GM12864 (cell line): ENCODE measurements around the gene GDAP1L1.

ENCODE experiments used
- DNase-seq: peaks from one replicate; pipeline ENCODE4 v3.0.0-alpha.2; 2011; ENCODE audit warnings: low read depth
- H3K4me3 ChIP-seq: 2 replicates; pipeline ENCODE4 v1.5.1; 2011; ENCODE audit warnings: mild to moderate bottlenecking, low read depth, low read length, control low read depth
- TF ChIP-seq, protein P1 (sequence below): IDR thresholded peaks from 2 replicates; pipeline ENCODE4 v1.5.1; 2011; ENCODE audit warnings: low read depth, mild to moderate bottlenecking, moderate library complexity, low read length, control low read depth, inconsistent platforms; ENCODE audit errors: missing control alignments

The GDAP1L1 gene

DNA sequence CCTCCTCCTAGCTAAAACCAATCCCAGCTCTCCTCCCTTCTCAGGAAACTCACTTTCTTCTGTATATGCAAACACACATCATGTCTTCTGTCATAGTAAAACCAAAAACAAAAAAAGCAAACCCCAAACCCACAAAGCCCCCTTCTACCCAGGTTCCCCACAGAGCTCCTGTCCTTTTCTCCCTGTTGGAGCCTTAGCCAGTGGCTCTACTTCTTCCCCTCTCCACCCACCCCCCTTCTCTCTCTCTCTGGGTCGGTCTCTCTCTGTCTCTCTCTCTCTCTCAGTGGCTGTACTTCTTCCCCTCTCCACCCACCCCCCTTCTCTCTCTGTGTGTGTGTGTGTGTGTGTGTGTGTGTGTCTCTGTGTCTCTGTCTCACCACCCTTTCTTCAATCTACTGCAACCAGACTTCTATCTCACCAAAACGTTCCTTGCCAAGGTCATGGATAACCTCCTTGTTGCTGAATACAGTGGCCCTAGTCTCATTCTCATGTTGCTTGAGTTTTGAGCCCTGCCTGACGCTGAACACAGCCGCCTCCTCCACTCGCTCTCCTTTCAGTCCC is 27.9 kb upstream of the GDAP1L1 start:
- TF ChIP-seq, protein P1, sequence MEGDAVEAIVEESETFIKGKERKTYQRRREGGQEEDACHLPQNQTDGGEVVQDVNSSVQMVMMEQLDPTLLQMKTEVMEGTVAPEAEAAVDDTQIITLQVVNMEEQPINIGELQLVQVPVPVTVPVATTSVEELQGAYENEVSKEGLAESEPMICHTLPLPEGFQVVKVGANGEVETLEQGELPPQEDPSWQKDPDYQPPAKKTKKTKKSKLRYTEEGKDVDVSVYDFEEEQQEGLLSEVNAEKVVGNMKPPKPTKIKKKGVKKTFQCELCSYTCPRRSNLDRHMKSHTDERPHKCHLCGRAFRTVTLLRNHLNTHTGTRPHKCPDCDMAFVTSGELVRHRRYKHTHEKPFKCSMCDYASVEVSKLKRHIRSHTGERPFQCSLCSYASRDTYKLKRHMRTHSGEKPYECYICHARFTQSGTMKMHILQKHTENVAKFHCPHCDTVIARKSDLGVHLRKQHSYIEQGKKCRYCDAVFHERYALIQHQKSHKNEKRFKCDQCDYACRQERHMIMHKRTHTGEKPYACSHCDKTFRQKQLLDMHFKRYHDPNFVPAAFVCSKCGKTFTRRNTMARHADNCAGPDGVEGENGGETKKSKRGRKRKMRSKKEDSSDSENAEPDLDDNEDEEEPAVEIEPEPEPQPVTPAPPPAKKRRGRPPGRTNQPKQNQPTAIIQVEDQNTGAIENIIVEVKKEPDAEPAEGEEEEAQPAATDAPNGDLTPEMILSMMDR, result no peak
- no peak overlapping the region for H3K4me3 ChIP-seq
- no peak for DNase-seq

DNA sequence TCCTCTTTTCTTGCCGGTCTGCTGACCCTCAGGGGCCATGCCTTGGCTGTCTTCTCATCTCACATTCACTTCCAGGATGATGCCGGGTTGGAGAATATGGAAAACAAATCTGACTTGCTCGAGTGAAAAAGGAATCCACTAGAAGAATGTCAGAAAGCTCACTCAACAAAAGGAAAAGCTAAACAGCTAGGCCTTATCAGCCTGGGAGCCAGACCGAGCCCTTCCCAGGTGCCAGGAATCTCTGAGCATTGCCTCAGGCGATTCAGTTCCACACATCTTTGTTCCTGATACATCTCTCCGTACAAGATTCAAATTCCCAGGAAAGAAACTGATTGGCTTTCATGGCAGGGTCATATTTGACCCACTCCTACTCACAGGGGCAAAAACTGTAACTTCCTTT is 27.3 kb upstream of the GDAP1L1 start:
- H3K4me3 ChIP-seq, result no peak overlapping the region
- DNase-seq, result no peak
- TF ChIP-seq, protein P1, result no peak

DNA sequence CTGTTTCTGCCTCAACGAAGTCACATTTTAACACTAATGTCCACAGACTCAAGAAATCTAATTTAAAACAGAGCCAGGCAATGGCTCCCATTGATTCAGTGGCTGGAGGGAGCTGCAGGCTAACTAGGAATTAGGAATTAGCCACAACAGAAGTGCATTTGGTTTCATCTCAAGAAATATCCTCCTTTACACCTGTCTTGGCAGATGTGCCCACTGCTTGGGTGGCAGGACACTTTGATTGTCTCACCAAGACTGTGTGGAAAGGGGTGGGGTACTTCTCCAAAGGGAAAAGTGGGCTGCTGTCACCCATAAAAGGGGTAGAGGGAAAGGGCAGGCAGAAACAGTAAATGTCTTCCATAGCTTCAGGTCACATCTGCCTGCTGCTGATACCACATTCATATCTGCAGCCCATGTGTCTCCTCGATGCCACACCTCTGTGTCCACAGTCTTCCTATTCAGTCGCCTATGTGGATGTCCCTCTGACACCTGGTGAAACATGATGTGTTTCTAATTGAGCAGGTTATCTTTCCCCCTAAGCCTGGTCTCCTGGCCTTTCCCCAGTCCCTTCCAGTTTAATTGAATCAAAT is 25.6 kb upstream of the GDAP1L1 start:
- TF ChIP-seq, protein P1, result no peak
- no peak overlapping the region for H3K4me3 ChIP-seq
- no peak for DNase-seq

DNA sequence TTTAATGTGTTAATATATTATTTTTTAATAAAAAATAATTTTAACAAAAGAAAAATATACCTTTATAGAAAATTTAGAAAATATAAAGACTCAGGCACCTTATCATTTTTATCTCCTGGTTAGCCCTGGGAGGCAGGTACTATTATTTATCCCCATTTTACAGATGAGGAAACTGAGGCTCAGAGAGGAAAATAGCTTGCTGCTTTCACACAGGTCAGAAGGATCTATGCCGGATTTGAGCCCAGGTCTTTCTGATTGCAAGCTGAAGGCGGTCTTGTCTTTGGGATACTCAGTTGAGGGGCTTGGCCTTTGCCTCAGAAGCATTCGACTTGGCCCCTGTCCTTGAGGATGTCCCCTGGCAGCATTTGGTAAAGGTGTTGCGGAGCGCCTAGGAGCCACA is 25.1 kb upstream of the GDAP1L1 start:
- TF ChIP-seq, protein P1, result no peak
- no peak overlapping the region for H3K4me3 ChIP-seq
- DNase-seq, result no peak

DNA sequence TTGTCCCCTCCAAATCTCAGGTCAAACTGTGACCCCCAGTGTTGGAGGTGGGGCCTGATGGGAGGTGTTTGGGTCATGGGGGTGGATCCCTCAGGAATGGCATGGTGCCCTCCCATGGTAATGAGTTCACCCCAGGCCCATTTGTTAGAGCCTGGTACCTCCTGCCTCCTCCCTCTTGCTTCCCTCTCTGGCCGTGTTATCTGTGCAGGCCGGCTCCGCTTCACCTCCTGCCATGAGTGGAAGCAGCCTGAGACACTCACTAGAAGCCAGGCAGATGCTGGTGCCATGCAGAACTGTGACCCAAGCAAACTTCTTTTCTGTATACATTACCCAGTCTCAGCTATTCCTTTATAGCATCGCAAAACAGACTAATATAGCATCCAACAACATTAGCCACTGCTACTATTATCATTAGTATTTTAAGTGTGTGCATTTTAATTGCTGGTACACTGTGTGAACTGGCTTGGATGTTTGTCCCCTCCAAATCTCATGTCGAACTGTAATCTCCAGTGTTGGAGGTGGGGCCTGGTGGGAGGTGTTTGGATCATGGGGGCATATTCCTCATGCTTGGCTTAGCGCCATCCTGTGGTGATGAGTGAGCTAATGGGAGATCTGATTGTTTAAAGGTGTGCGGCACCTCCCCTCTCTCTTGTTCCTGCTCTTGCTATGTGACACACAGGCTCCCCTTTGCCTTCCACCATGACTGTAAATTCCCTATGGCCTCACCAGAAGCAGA is 24.3 kb upstream of the GDAP1L1 start:
- TF ChIP-seq, protein P1, result no peak
- no peak for DNase-seq
- no peak overlapping the region for H3K4me3 ChIP-seq

DNA sequence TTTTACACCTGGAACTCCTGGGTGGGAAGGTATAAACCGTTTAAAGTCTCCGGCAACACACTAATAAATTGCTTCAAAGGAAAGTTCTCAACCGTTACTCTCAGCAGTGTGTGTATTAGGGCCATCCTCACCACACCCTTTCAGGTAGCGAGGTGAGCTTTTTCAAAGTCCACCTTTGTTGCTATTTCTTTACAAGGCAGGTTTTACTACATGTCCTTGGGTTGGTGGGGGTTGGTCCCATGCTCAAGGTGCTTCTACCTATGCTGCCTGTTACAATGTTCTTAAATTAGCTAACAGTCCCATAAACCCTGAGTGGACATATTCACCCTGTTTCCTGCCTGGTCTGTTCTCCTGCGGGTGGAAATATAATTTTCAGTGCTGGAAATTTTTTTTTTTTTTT is 23.4 kb upstream of the GDAP1L1 start:
- H3K4me3 ChIP-seq, result no peak overlapping the region
- no peak for DNase-seq
- TF ChIP-seq, protein P1, result no peak

DNA sequence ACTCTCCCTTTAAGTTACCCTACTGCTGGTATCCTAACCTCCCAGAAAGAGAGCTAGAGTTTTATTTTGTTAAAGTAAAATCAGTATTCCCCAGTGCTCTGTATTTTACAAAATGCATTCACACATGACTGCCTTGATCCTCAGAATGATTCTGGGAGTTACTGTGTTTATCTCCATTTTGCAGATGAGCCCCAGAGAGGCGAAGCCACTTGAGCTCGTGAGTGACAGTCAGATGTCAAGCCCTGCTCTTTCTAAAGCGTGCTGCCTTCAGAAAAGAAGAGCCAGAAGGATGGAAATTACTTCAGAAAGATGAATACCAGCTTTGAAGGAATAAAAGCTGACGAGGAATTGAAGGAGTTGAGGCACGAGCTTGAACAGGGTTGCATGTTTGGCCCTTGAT is 22.5 kb upstream of the GDAP1L1 start:
- no peak for DNase-seq
- TF ChIP-seq, protein P1, result no peak
- H3K4me3 ChIP-seq, result no peak overlapping the region
